Nucleus accumbens (tissue), 56 donors: ENCODE results near the gene RIPPLY3.
A peak's percentile ranks its signal among the peaks of the same experiment; 100 is the strongest.

Experiments
- DNase-seq, 56 donors: peaks; one replicate each; lab custom pipeline; 2025; lab: John Stamatoyannopoulos, UW

Gene RIPPLY3, protein sequence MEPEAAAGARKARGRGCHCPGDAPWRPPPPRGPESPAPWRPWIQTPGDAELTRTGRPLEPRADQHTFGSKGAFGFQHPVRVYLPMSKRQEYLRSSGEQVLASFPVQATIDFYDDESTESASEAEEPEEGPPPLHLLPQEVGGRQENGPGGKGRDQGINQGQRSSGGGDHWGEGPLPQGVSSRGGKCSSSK

DNA sequence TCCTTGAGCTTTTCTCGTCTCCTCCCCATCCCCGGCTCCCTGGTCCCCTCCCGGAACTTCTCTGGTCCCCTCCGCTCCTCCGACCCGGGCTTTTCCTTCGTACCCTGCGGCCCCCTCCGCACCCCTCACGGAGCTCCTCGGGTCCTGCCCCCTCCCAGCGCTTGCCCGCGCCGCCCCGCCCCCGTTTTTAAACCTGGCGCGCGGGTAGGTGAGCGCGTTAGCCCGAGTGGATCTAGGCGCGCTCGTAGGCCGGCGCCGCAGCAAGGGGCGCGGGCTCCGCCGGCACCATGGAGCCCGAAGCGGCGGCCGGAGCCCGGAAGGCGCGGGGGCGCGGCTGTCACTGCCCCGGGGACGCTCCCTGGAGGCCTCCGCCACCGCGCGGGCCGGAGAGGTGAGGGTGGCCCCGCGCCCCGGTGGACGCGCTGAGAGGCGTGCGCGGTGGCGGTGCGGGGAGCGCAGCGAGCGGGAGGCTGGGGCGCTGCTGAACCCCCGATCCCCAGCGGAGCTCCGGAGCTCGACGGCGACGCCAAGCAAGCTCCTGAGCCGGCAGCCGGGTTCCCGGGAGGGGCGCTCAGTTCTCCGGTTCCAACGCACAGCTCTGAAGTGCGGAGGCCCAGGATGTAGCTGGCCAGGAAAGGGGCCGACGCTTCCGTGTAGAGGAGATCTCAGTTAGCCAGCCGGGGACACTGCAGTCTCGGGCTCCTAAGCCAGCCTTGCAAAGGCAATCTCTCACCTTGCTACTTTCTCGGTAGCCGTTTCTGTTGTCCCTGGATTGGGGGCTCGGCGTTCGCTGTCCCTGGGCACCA lies at the start of gene RIPPLY3:
Gene RIPPLY3 (plus strand): TSS at position 217 of the 806 bp plus-strand sequence. CDS start 71 bp downstream, at position 288.
- peak in 1 of 56 donors; percentile 21 for DNase-seq

DNA sequence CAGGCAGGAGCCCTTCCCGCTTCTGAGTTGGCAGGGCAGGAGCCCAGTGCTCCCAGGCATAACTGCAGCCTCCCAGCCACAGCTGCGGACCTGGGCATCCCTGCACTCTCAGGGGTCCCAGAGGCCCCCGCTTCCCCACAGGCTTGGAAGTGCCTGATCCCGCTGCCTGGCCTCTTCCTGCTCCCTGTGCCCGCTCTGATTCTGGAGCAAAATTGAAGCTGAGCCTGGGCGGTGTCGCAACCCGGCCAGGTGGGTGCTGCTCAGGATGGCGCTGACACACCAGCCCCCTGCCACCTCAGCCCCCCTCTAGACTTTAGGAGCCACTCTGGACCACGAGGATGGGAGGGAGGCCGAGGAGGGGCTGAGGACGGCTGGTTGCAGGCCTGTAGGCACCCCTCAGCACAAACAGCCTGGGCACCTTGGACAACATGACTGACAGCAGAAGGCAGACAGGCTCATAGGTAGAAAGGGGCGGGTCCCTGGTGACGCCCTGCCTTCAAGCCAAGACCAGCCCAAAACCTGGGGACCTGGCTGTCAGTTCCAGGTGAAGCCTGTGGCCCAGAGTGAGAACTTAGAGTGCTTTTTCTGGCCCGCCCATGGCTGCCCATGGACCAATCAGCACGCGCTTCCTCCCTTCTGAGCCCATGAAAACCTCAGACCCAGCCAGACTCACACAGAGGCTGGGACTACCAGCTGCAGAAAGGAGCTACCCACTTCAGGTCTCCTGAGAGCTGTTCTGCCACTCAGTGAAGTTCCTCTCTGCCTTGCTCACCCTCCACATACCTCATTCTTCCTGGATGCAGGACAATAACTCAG lies 47.3 kb upstream of the RIPPLY3 start:
- no peak for DNase-seq

DNA sequence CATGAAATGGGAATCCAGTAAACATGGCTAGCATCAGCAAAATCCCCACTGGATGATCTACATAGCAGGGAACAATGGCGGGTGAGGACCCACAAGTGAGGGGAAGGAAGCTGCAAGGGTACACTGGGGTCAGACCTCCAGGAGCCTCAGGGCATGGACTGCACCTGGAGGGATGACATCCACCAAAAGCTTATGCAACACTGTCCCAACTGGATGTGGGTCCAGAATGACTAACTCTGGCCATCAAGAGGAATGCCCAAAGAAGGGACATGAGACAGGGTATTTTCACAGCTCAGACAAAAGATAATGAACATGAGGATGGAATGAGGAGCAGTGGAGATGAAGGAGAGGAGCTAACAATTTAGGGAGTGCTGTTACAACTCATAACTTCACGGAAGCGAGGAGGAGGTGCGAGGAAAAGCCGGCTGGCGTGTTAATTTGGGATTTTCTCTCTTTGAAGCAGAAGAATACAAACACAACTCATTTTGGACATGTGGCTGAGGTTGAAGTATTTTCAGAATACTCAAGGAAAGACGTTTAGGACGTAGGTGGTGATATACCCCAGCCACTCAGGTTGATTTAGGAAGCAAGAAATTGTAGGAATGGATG lies 45.7 kb upstream of the RIPPLY3 start:
- DNase-seq = no peak

DNA sequence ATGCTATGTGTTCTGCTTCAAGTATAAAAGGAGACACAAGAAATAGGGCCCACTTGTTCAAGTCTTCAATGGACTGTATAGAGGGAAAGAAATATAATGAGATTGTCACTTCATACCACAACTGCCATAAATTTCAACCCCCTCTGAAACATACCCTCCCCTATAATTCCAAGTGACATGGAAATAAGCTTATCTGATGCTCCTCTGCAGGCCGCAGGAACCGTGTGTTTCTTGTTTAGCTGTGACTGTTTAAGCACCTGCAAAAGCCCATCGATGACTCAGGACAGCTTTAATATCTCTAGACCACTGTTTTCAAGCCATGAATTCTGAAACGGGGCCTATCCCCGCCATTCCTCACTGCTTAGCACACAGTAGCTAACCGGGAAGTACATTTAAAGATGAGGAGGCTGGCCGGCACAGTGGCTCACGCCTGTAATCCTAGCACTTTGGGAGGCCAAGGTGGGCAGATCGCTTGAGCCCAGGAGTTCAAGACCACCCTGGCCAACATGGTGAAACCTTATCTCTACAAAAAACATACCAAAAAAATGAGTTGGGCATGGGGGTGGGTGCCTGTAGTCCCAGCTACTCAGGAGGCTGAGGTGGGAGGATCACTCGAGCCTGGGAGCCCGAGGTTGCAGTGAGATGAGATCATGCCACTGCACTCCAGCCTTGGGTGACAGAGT lies 44.3 kb upstream of the RIPPLY3 start:
- DNase-seq = no peak

- no peak for DNase-seq
Observed at GRCh38 chr21:36964398-36964797, 42.1 kb upstream of the RIPPLY3 start.

DNA sequence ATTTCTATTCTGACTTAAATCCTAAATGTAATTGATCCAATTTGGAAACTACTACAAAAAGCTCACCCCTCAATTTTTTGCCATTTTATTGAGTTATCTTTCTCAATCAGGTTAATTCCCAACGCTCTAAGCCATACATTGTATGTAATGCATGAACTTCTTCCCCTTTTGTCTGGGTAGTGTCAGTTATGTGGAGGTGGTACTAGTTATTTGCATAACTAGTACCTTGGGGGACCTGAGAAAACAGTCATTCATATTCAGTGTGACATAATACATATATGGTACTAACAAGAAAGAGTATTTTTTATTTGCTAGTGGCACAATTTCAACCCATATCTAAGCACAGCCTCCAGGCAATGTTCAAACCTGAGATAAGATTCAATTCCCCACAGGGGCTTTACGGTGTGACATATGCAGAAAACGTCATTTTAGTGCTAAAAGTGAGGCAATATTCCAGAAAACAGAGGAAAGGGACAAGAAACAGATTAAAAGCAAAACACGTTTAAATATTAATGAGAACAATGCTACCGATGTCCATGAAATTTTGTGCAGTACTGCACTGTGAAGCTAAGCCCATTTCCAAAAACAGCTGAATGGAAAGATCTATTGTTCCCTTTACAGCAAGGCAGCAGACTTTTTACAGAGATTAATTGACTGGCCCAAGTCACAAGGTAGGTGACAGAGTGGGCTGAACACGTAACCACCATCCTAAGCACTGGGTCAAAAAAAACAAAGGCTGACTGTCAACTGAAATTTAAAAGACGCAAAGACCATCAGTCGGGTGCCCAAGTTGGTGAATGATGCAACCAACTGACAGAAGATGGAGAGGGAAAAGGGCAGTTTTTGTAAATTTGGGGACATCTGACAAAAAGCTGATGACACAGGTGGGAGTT lies 41.4 kb upstream of the RIPPLY3 start:
- DNase-seq = no peak

DNA sequence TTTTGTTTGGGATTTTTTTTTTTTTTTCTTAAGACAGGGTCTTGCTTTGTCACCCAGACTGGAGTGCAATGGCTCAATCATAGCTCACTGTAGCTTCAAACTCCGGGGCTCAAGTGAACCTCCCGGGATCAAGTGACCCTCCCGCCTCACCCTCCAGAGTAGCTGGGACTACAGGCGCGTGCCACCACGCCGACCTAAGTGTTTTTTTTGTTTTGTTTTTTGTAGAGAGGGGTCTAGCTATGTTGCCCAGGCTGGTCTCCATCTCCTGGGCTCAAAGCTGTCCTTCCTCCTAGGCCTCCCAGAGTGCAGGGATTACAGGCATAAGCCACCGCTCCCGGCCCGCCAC lies 40.8 kb upstream of the RIPPLY3 start:
- no peak for DNase-seq

DNA sequence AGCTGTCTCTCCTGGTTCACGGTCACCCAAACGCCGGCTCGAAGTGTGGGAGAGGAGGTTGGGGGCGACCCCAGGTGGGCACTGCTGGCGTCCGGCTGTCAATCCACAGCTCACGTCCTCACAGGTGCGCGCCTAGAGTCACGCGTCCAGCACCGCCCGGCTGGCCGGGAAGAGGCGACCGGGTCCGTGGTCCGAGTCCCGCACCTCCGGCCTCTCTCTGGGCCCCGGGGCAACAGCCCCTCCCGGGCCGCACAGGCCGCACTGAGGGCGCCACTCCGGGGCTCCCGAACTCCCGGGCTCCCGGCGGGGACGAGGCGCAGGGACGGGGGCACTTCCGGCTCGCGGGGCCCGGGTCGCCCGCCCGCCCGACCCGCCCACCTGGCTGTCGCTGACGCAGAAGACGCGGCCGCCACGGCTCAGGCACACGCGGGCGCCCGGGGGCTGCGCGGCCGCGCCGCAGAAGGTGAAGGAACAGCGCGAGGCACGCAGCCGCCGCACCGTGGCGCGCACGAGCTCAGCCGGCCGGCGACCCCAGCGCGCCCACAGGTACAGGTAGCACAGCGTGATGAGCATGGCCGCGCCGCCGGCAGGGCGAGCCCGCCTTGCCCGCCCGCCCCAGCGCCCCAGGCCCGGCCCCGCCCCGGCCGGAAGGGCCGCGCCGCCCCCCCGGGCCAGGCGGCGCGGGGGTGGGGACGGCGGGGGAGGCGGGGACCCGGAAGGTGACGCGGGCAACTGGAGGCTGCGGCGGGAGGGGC lies 40.3 kb upstream of the RIPPLY3 start, which contains the start of gene HLCS:
Gene HLCS (minus strand): TSS at position 604 of the 755 bp plus-strand sequence. CDS start 31 bp downstream, at position 573.
- DNase-seq = peak in 41 of 56 donors; percentile 13 to 84 (median 51)

GRCh38 chr21:36966821-36967768 lies 39.4 kb upstream of the RIPPLY3 start:
- DNase-seq = peak in 9 of 56 donors; percentile 22 to 56 (median 41)

DNA sequence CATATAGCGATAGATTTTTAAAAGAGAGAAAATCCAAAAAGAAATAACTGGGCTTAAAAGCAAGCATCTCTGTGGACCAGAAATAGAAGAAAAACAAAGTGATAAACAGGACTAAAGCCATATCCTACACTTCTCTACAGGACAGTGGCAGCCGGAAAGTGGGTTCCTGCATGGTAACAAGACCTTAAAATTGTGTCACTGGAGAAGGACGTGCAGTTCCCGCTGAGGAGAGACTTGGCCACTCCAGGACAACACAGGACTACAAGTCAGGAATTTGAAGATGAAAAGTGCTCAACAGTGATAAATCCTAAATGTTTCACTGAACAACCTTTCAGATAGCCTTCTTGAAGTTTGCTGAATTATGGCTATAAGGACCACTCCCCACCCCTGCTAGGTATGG lies 38.1 kb upstream of the RIPPLY3 start:
- no peak for DNase-seq

DNA sequence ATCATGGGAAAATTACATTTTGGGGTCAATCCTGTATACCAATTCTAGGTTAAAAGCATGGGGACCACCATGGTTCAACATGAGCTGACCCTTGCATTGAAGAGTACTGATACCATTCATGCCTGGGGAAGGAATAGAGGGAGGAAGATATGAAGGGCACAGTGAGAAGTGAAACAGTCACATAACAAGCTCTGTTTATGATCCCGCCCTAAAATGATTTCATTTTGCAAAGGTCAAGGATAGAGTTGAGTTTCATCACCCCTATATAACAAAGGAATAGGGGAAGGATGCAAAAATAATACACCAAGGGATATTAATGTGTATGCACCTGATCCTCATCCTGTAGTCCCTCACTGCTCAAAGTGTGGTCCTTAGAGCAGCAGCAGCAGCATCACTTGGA lies 37.5 kb upstream of the RIPPLY3 start:
- no peak for DNase-seq

DNA sequence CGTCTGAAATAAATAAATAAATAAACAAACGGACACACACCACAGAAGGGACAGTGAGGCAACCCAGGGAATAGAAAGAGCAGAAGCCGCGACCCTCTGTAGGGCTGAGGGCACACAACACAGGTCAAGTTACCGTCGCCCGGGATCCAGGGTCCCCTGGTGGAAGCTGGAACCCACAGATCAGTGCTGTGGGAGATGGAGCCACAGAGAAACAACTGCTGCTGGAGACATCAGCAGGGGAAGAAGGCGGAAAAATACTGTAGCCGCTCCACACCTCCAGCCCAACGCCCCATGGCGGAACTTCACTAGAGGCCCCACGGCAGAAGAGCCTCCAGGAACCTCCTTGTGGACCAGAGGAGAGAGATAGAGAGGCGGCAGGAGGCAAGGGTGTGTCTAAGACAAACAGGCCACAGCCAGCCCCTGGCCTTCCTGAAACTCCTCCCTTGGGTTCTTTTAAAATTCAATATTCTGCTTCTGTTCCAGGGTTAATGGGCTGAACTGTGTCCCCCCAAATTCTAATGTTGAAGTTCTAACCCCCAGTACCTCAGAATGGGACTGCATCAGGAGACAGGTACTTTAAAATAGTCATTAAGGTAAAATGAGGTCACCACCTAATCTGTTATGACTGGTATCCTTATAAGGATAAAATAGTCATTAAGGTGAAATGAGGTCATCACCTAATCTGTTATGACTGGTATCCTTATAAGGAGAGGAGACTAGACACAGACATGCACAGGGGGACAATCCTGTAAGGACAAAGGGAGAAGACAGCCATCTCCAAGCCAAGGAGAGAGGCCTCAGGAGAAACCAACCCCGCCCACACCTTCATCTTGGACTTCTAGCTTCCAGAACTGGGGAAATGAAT lies 32.3 kb upstream of the RIPPLY3 start:
- DNase-seq = no peak

DNA sequence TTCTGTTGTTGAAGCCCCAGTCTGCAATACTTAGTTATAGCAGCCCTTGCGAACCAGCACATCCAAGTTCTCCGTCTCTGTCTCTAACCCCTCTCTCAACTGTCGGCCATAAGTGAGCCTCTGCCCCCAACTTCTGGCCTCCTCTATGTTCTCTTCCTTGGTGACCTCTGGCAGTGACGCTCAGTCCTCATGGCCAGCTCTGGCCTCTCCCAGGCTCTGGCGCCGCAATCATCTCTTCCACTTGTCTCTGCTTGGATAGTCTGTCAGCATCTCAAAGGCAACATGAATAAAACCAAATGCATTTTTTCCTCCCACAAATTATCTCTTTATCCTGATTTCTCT lies 31.7 kb upstream of the RIPPLY3 start:
- no peak for DNase-seq

DNA sequence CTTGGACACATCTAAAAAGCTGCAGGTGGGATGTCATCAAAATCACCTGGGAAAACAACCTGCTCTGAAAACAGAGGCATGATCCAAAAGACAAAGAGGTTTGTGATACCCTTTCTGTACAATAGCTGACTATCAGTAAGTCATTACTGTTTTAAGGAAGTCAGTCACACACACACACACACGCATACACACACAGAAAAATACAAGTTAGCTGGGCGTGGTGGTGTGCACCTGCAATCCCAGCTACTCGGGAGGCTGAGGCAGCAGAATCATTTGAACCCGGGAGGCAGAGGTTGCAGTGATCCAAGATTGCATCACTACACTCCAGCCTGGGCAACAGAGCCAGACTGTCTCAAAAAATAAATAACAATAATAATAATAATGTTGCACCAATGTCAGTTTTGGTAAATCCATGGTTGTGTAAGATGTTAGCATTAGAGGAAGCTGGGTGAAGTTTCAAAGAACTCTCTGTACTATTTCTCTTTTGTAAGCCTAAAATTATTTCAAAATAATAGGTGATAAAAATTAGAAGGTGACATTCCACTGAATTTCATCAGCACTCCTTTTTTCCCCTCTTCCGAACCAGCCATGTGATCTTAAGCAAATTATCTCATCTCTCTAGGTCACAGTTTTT lies 30.2 kb upstream of the RIPPLY3 start:
- DNase-seq = no peak

- peak in 3 of 56 donors; percentile 0 to 15 (median 5) for DNase-seq
Observed at GRCh38 chr21:36976882-36977651, 29.4 kb upstream of the RIPPLY3 start.
